Measurements from ENCODE around the gene ATP1A3.

Gene ATP1A3

GRCh38 chr19:41967054-41967783, 26.8 kb downstream of the ATP1A3 start:
- no peak for DNase-seq
- Histone ChIP-seq H3K36me3 (peaks cover 72% of the 10 kb centered on the region), H3K4me1 (no peaks in the 10 kb centered on the region), H3K9me3 (no peaks in the 10 kb centered on the region), H3K4me3 (ENCODE audit: low read depth, low read length) (no peak overlapping the region), H3K27me3 (no peaks in the 10 kb centered on the region)
- TF ChIP-seq, protein P1, sequence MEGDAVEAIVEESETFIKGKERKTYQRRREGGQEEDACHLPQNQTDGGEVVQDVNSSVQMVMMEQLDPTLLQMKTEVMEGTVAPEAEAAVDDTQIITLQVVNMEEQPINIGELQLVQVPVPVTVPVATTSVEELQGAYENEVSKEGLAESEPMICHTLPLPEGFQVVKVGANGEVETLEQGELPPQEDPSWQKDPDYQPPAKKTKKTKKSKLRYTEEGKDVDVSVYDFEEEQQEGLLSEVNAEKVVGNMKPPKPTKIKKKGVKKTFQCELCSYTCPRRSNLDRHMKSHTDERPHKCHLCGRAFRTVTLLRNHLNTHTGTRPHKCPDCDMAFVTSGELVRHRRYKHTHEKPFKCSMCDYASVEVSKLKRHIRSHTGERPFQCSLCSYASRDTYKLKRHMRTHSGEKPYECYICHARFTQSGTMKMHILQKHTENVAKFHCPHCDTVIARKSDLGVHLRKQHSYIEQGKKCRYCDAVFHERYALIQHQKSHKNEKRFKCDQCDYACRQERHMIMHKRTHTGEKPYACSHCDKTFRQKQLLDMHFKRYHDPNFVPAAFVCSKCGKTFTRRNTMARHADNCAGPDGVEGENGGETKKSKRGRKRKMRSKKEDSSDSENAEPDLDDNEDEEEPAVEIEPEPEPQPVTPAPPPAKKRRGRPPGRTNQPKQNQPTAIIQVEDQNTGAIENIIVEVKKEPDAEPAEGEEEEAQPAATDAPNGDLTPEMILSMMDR (IDR thresholded peaks at IDR 0.05; ENCODE audit: low read depth, low read length): no peak

GRCh38 chr19:41965106-41965505, 28.9 kb downstream of the ATP1A3 start:
- Histone ChIP-seq H3K4me3 (ENCODE audit: low read depth, low read length) (no peak overlapping the region), H3K4me1 (no peaks in the 10 kb centered on the region), H3K27me3 (no peaks in the 10 kb centered on the region), H3K9me3 (no peaks in the 10 kb centered on the region), H3K36me3 (peaks cover 54% of the 10 kb centered on the region)
- no peak for DNase-seq
- TF ChIP-seq, protein P1 (IDR thresholded peaks at IDR 0.05; ENCODE audit: low read depth, low read length): no peak

DNA sequence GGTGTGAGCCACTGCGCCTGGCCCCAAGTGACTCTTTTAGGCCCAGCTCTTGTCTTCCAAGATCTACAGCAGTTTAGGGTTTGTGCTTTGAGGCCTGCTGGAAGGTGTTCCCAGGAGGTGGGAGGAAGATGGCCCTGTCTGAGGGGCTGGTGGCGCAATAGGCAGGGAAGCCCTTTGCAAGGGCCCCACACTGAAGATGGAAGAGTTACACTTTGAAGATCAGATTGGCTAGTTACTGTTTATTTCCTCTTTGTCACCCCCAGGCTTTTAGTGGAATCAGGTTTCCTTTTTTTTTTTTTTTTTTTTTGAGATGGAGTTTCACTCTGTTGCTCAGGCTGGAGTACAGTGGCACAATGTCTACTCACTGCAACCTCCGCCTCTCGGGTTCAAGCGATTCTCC, 33.1 kb downstream of the ATP1A3 start:
- no peak overlapping the region for H3K4me3 ChIP-seq (ENCODE audit: low read depth, low read length)
- H3K36me3 ChIP-seq: peaks cover 16% of the 10 kb centered on the region
- no peaks in the 10 kb centered on the region for H3K4me1 ChIP-seq
- TF ChIP-seq, protein P1 (IDR thresholded peaks at IDR 0.05; ENCODE audit: low read depth, low read length): no peak
- DNase-seq: no peak
- H3K9me3 ChIP-seq: no peaks in the 10 kb centered on the region
- H3K27me3 ChIP-seq: no peaks in the 10 kb centered on the region

- Histone ChIP-seq H3K9me3 (no peaks in the 10 kb centered on the region), H3K27me3 (no peaks in the 10 kb centered on the region), H3K36me3 (peaks cover 5% of the 10 kb centered on the region; the same call in 1 of the 2 replicates), H3K4me3 (ENCODE audit: low read depth, low read length) (peak within 1 kb of the TSS; percentile 92), H3K4me1 (no peaks in the 10 kb centered on the region)
- TF ChIP-seq, protein P1 (IDR thresholded peaks at IDR 0.05; ENCODE audit: low read depth, low read length): peak; percentile 42
- peak; percentile 96 for DNase-seq
Observed at GRCh38 chr19:41959056-41960053, 34.7 kb downstream of the ATP1A3 start, which contains the start of gene RABAC1. TSS of gene RABAC1 (minus strand) at chr19:41959321. CDS start at chr19:41959292, 29 bp downstream.

- Histone ChIP-seq H3K36me3 (peaks cover 5% of the 10 kb centered on the region; the same call in 1 of the 2 replicates), H3K4me3 (ENCODE audit: low read depth, low read length) (peak overlapping the region; percentile 92), H3K27me3 (no peaks in the 10 kb centered on the region), H3K4me1 (no peaks in the 10 kb centered on the region), H3K9me3 (no peaks in the 10 kb centered on the region)
- DNase-seq: peak; percentile 89
- TF ChIP-seq, protein P1 (IDR thresholded peaks at IDR 0.05; ENCODE audit: low read depth, low read length): no peak
Observed at GRCh38 chr19:41958367-41959055, 35.5 kb downstream of the ATP1A3 start.

All from BE2C (cell line).